Sigmoid colon (tissue), 4 donors: ENCODE data around the gene VCX3B.

Source experiments
- CTCF ChIP-seq, 4 experiments: fragments of 450-650 bp in 3 of 4; fragments of 200-600 bp in 1 of 4; IDR thresholded peaks; one replicate each; pipeline ENCODE4 v1.5.1; 2016 to 2019; ENCODE audit warnings: antibody characterized with exemption in 4 of 4, mild to moderate bottlenecking in 3 of 4, moderate library complexity in 2 of 4
- POLR2AphosphoS5 ChIP-seq, 4 donors: sonication (generic); formaldehyde crosslinking; IDR thresholded peaks; one replicate each; pipeline ENCODE4 v1.6.1; 2017; ENCODE audit warnings: antibody characterized with exemption in 4 of 4

GRCh38 chrX:8500203-8500602 is 35.6 kb downstream of the VCX3B start:
- no peak for TF ChIP-seq POLR2AphosphoS5 (IDR thresholded peaks at IDR 0.05)
- no peak for TF ChIP-seq CTCF (IDR thresholded peaks at IDR 0.05)
